ENCODE measurements around the gene GNAS. TPM values are rescaled to one million over a fixed set of nuclear protein-coding genes. Genes with fewer than 3 reads are reported as not detected.

Gene GNAS
- total and polyA plus RNA-seq, 4 experiments from 2014 or later: 70.1 to 645 (median 412) TPM

DNA sequence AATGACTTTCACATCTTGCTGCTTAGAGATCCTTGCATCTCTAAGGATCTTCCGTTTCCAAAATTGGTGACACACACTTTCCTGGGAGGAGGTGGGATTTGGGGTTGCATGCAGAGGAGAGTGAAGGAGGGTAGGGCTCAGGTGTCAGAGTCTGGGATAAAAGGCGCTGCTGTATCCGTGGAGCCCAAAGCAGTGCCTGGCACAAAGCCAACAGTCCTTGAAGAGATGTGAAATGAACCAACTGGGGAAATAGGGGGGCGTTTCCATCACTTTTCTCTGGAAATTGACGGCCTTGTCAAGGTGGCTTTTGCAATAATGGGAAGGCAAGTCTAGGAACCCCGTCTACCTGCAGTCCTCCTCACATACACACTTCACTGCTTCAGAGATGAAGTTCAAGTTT lies 69.0 kb downstream of the GNAS start:
- Histone ChIP-seq H3K9me3 (ENCODE audit: control insufficient read depth in 1 of 2, low read length in 2 of 2) (no peaks in the 10 kb centered on the region), H3K36me3 (ENCODE audit: insufficient read depth, low read length) (no peaks in the 10 kb centered on the region), H3K4me1 (ENCODE audit: insufficient read depth, low read length) (no peaks in the 10 kb centered on the region), H3K4me3 (ENCODE audit: low read length in 2 of 2) (no peak overlapping the region), H3K27ac (ENCODE audit: low read depth, low read length) (no peak overlapping the region), H3K27me3 (ENCODE audit: insufficient read depth, low read length) (no peaks in the 10 kb centered on the region)
- H3K36me3 Mint-ChIP-seq: no peaks in the 10 kb centered on the region
- ChIA-PET POLR2A (ENCODE audit: partially characterized antibody) (no interaction called here), CTCF (ENCODE audit: partially characterized antibody) (no interaction called here)
- intact Hi-C loops (cut with micrococcal nuclease): no loop called here
- no peaks in the 10 kb centered on the region for H3K4me1 Mint-ChIP-seq
- no peak for DNase-seq
- no peaks in the 10 kb centered on the region for H3K9me3 Mint-ChIP-seq
- H3K27me3 Mint-ChIP-seq: peaks cover 0 to 2% of the 10 kb centered on the region in 2 donors
- H3K27ac Mint-ChIP-seq: no peak overlapping the region
- no peak overlapping the region for H3K4me3 Mint-ChIP-seq

DNA sequence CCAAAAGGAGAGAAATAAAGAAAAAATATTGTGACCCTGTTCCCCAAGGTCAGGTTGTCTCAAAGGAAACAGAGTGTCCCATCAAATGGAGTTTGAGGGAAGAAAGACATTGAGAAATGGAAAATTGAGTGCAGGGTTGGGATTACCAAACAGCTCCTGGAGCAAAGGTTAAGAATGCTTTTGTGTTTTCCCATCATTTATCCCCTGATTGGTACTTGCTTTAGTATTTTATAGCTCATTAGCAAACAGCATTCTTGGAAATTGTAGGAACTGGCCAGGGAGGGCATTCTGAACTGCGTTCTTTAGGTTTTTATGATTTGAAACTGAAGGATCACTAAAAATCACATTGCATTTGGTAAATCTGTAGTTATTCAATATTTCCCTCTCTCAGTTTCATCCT lies 69.5 kb downstream of the GNAS start:
- no peaks in the 10 kb centered on the region for H3K36me3 ChIP-seq (ENCODE audit: insufficient read depth, low read length)
- DNase-seq: no peak
- no peaks in the 10 kb centered on the region for H3K36me3 Mint-ChIP-seq
- H3K27me3 Mint-ChIP-seq: peaks cover 0 to 2% of the 10 kb centered on the region in 2 donors
- H3K9me3 ChIP-seq (ENCODE audit: control insufficient read depth in 1 of 2, low read length in 2 of 2): no peaks in the 10 kb centered on the region
- H3K4me3 ChIP-seq (ENCODE audit: low read length in 2 of 2): no peak overlapping the region
- ChIA-PET POLR2A (ENCODE audit: partially characterized antibody) (no interaction called here), CTCF (ENCODE audit: partially characterized antibody) (no interaction called here)
- no peaks in the 10 kb centered on the region for H3K9me3 Mint-ChIP-seq
- intact Hi-C loops (cut with micrococcal nuclease): no loop called here
- no peak overlapping the region for H3K4me3 Mint-ChIP-seq
- no peak overlapping the region for H3K27ac Mint-ChIP-seq
- no peaks in the 10 kb centered on the region for H3K27me3 ChIP-seq (ENCODE audit: insufficient read depth, low read length)
- no peaks in the 10 kb centered on the region for H3K4me1 ChIP-seq (ENCODE audit: insufficient read depth, low read length)
- H3K27ac ChIP-seq (ENCODE audit: low read depth, low read length): no peak overlapping the region
- no peaks in the 10 kb centered on the region for H3K4me1 Mint-ChIP-seq

DNA sequence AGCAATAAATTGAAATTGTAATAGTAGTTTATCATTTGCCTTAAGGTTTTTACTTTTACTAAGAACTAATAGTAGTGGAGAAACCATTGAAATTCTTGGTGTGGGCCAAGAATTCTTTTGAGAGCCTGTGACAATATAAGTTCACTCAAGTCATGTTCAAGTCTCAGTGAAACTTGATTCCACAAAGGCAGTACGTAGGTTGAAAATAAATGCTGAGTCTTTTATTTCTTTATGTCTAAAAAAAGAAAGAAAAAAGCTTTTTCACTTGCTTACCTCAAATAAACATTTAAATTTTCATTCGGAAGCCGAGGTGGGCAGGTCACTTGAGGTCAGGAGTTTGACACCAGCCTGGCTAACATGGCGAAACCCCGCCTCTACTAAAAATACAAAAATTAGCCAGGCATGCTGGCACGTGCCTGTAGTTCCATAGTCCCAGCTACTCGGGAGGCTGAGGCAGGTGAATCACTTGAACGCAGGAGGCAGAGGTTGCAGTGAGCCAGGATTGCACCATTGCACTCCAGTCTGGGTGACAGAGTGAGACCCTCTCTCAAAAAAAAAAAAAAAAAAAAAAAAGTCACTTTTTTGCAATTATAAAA lies 70.7 kb downstream of the GNAS start:
- H3K4me3 Mint-ChIP-seq: no peak overlapping the region
- no peaks in the 10 kb centered on the region for H3K9me3 Mint-ChIP-seq
- H3K27me3 ChIP-seq (ENCODE audit: insufficient read depth, low read length): no peaks in the 10 kb centered on the region
- H3K4me1 ChIP-seq (ENCODE audit: insufficient read depth, low read length): no peaks in the 10 kb centered on the region
- DNase-seq: no peak
- H3K27ac Mint-ChIP-seq: no peak overlapping the region
- H3K27me3 Mint-ChIP-seq: peaks cover 2% of the 10 kb centered on the region in 2 donors
- no peaks in the 10 kb centered on the region for H3K36me3 ChIP-seq (ENCODE audit: insufficient read depth, low read length)
- no peaks in the 10 kb centered on the region for H3K36me3 Mint-ChIP-seq
- intact Hi-C loops (cut with micrococcal nuclease): no loop called here
- H3K27ac ChIP-seq (ENCODE audit: low read depth, low read length): no peak overlapping the region
- no peaks in the 10 kb centered on the region for H3K4me1 Mint-ChIP-seq
- ChIA-PET CTCF (ENCODE audit: partially characterized antibody) (no interaction called here), POLR2A (ENCODE audit: partially characterized antibody) (no interaction called here)
- no peaks in the 10 kb centered on the region for H3K9me3 ChIP-seq (ENCODE audit: control insufficient read depth in 1 of 2, low read length in 2 of 2)
- H3K4me3 ChIP-seq (ENCODE audit: low read length in 2 of 2): no peak overlapping the region

DNA sequence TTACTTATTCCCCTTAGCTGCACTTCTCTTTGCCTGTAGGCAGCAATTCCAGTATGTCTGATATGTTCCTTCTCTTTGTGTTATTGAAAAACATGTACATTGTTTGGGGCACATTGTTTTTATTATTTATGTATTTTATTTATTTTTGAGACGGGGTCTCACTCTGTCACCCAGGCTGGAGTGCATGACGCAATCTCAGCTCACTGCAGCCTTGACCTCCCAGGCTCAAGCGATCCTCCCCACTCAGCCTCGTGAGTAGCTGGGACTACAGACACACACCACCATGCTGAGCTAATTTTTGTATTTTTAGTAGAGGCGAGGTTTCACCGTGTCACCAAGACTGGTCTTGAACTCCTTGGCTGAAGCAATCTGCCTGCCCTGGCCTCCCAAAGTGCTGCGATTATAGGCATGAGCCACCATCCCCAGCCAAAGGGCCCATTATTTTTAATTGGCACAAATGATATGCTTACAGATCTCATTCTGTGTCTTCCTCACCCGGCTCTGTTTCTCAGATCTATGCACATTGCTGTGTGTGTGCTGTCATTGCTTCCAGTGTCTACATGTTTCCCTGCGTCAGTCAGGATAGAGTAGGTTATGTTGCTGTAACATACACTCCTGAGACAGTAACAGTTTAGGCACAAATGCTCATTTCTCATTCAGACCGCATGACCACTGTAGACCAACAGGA lies 74.4 kb downstream of the GNAS start:
- Histone ChIP-seq H3K4me3 (ENCODE audit: low read length in 2 of 2) (no peak overlapping the region), H3K9me3 (ENCODE audit: control insufficient read depth in 1 of 2, low read length in 2 of 2) (no peaks in the 10 kb centered on the region), H3K27ac (ENCODE audit: low read depth, low read length) (no peak overlapping the region), H3K27me3 (ENCODE audit: insufficient read depth, low read length) (no peaks in the 10 kb centered on the region), H3K36me3 (ENCODE audit: insufficient read depth, low read length) (no peaks in the 10 kb centered on the region), H3K4me1 (ENCODE audit: insufficient read depth, low read length) (no peaks in the 10 kb centered on the region)
- Mint-ChIP-seq H3K4me1 (no peaks in the 10 kb centered on the region), H3K27ac (no peak overlapping the region), H3K4me3 (no peak overlapping the region), H3K27me3 (peaks cover 10 to 16% of the 10 kb centered on the region in 2 donors), H3K36me3 (no peaks in the 10 kb centered on the region), H3K9me3 (no peaks in the 10 kb centered on the region)
- POLR2A ChIA-PET (ENCODE audit: partially characterized antibody): interaction anchor here (0.6 kb wide), 1 partner anchor 232 kb away, joined by 3 read pairs; no protein-coding TSS in a partner anchor
- CTCF ChIA-PET (ENCODE audit: partially characterized antibody): no interaction called here
- no peak for DNase-seq
- intact Hi-C loops (cut with micrococcal nuclease): no loop called here

DNA sequence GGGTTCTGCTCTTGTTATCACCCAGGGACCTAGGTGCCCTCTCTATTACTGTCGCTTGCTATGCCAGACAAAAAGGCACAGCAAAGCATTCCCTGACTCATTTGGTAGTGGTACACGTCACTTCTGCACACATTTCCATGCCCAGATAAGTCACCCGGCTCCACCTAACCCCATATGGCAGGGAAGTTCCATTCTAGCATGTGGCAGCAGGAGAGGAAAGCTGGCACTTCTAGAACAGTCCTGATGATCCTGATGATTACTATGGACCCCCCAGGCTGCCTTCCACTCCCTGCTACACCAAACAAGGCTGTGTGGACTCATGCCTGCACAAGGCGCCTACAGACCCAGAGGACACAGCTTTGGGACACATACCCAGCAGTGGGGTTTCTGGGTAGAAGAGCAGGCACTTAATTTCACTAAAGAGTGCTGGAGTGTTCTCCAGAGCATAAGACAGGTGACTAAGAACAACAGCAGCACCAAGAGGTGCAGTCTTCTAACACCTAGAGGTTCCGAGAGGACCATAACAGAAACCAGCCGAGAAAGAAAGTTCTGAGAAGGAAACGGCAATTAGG lies 75.1 kb downstream of the GNAS start:
- Mint-ChIP-seq H3K36me3 (no peaks in the 10 kb centered on the region), H3K4me3 (no peak overlapping the region), H3K27me3 (peaks cover 14 to 16% of the 10 kb centered on the region in 2 donors), H3K9me3 (no peaks in the 10 kb centered on the region), H3K4me1 (no peaks in the 10 kb centered on the region), H3K27ac (peak overlapping the region in 1 of 7 donors; percentile 18)
- H3K36me3 ChIP-seq (ENCODE audit: insufficient read depth, low read length): no peaks in the 10 kb centered on the region
- intact Hi-C loops (cut with micrococcal nuclease): no loop called here
- H3K4me1 ChIP-seq (ENCODE audit: insufficient read depth, low read length): no peaks in the 10 kb centered on the region
- CTCF ChIA-PET (ENCODE audit: partially characterized antibody): no interaction called here
- no peaks in the 10 kb centered on the region for H3K9me3 ChIP-seq (ENCODE audit: control insufficient read depth in 1 of 2, low read length in 2 of 2)
- H3K4me3 ChIP-seq (ENCODE audit: low read length in 2 of 2): no peak overlapping the region
- DNase-seq: no peak
- H3K27ac ChIP-seq (ENCODE audit: low read depth, low read length): no peak overlapping the region
- POLR2A ChIA-PET (ENCODE audit: partially characterized antibody): no interaction called here
- H3K27me3 ChIP-seq (ENCODE audit: insufficient read depth, low read length): no peaks in the 10 kb centered on the region

DNA sequence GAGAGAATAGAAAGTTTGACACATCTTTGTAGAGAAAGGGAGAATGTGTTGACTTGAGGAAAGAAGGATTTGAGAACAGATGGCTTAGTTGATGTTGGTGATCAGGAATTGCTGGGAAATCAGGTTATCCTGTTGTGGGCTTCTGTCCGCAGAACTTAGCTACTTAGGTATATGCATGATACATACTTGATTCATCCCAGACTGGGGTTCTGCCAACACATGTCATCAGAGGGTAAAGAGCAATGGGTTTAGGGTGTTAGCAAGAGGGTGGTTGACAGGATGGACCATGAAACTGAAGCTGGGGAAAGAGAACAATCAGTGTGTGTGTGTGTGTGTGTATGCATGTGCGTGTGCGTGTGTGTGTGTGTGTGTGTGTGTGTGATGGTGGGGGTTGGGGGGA lies 78.0 kb downstream of the GNAS start:
- POLR2A ChIA-PET (ENCODE audit: partially characterized antibody): no interaction called here
- no peaks in the 10 kb centered on the region for H3K27me3 ChIP-seq (ENCODE audit: insufficient read depth, low read length)
- Mint-ChIP-seq H3K4me3 (no peak overlapping the region), H3K27me3 (peaks cover 21 to 22% of the 10 kb centered on the region in 2 donors), H3K4me1 (no peaks in the 10 kb centered on the region), H3K9me3 (peaks cover 0 to 3% (median 0%) of the 10 kb centered on the region in 8 donors), H3K36me3 (no peaks in the 10 kb centered on the region), H3K27ac (no peak overlapping the region)
- intact Hi-C loops (cut with micrococcal nuclease): no loop called here
- H3K36me3 ChIP-seq (ENCODE audit: insufficient read depth, low read length): no peaks in the 10 kb centered on the region
- H3K9me3 ChIP-seq (ENCODE audit: control insufficient read depth in 1 of 2, low read length in 2 of 2): no peaks in the 10 kb centered on the region
- no peak overlapping the region for H3K27ac ChIP-seq (ENCODE audit: low read depth, low read length)
- no peak for DNase-seq
- no peaks in the 10 kb centered on the region for H3K4me1 ChIP-seq (ENCODE audit: insufficient read depth, low read length)
- CTCF ChIA-PET (ENCODE audit: partially characterized antibody): no interaction called here
- no peak overlapping the region for H3K4me3 ChIP-seq (ENCODE audit: low read length in 2 of 2)

DNA sequence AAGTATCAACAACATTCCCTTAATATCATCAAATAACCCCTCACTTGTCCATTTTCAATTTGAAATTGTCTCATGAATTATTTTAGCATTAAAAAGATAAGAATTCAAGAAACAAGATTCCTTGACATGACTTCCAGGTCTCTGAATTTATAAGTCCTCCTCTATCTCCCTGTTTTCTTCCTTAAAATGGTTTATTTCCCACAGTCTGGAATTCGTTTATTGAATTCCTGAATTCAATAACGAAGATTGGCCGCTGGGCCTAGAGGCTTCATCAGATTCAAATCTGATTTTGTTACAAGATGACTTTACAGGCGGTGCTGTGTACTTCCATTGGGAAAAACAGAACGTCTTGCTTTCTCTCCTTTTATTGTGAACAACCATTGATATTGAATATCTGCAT lies 79.7 kb downstream of the GNAS start:
- H3K4me1 Mint-ChIP-seq: no peaks in the 10 kb centered on the region
- no peak for DNase-seq
- no peaks in the 10 kb centered on the region for H3K36me3 ChIP-seq (ENCODE audit: insufficient read depth, low read length)
- ChIA-PET CTCF (ENCODE audit: partially characterized antibody) (no interaction called here), POLR2A (ENCODE audit: partially characterized antibody) (no interaction called here)
- peaks cover 0 to 4% of the 10 kb centered on the region in 2 donors for H3K36me3 Mint-ChIP-seq
- intact Hi-C loops (cut with micrococcal nuclease): no loop called here
- peaks cover 5% of the 10 kb centered on the region for H3K27me3 ChIP-seq (ENCODE audit: insufficient read depth, low read length)
- H3K4me3 Mint-ChIP-seq: no peak overlapping the region
- H3K27ac Mint-ChIP-seq: no peak overlapping the region
- no peak overlapping the region for H3K27ac ChIP-seq (ENCODE audit: low read depth, low read length)
- no peaks in the 10 kb centered on the region for H3K4me1 ChIP-seq (ENCODE audit: insufficient read depth, low read length)
- H3K9me3 Mint-ChIP-seq: peaks cover 0 to 9% (median 5%) of the 10 kb centered on the region in 8 donors
- H3K4me3 ChIP-seq (ENCODE audit: low read length in 2 of 2): no peak overlapping the region
- H3K9me3 ChIP-seq (ENCODE audit: control insufficient read depth in 1 of 2, low read length in 2 of 2): no peaks in the 10 kb centered on the region
- H3K27me3 Mint-ChIP-seq: peaks cover 26 to 29% of the 10 kb centered on the region in 2 donors
